Stimulated activated CD8-positive, alpha-beta memory T cell treated with anti-CD3 and anti-CD28 coated beads, Interleukin-2, amount 100 ng/mL, for 1 hour (primary cell): ENCODE measurements around the gene AKAP7.
"Not testable (repeated sequence)": the region's sequence is repeated elsewhere in the genome, so short reads cannot be mapped to it uniquely, and the experiment has no call there.

ENCODE experiments used
- DNase-seq, 2 donors: peaks; one replicate each; pipeline ENCODE4 v3.0.0-alpha.2; 2020; ENCODE audit warnings: low read depth in 2 of 2

The AKAP7 gene

DNA sequence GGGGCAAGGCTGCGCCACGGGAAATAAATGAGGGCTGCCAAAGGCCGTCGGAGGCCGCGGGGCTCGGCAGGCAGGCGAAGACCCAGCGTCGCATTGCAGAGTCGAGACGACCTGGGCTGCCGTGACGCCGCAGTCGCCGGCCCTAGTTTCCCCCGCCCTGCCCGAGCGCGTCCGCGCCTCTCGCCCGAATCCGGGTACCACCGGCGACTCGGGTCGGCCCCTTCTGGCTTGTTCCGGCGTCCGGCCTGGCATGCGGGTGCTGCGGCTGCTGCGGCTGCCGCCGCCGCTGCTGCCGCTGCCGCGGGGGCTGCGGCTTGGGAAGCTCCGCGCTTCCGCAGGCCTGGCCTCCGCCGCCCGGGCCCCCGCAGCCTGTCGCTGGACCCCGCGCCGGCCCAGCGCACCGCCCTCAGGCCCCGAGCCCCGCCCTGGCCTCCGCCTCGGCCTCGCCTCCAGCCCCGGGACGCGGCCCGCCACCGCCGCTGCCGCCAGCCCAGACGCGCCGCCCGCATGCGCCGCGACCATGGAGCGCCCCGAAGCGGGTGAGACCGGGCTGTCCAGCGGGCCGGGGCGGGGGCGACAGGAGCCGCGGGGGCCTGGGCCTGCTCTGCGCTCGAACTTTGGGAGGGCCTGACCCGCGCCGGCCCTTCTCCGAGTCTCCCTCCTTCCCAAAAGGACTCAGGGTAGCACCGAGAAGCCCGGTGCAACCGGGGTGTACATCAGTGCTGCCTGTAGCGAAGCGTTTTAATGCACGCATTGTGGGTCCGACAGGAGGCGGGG, at the start of gene AKAP7:
AKAP7 (plus strand) TSS at position 224 of the 777 bp plus-strand sequence; CDS start at position 521, 297 bp downstream.
- DNase-seq, result peak; percentile 14 to 27

DNA sequence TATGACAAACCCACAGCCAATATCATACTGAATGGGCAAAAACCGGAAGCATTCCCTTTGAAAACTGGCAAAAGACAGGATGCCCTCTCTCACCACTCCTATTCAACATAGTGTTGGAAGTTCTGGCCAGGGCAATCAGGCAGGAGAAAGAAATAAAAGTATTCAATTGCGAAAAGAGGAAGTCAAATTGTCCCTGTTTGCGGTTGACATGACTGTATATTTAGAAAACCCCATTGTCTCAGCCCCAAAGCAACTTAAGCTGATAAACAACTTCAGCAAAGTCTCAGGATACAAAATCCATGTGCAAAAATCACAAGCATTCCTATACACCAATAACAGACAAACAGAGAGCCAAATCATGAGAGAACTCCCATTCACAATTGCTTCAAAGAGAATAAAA, 44.9 kb upstream of the AKAP7 start:
- not testable (repeated sequence) for DNase-seq

DNA sequence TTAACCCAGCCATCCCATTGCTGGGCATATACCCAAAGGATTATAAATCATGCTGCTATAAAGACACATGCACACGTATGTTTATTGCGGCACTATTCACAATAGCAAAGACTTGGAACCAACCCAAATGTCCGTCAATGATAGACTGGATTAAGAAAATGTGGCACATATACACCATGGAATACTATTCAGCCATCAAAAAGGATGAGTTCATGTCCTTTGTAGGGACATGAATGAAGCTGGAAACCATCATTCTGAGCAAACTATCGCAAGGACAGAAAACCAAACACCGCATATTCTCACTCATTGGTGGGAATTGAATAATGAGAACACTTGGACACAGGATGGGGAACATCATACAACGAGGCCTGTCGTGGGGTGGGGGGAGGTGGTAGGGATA, 43.3 kb upstream of the AKAP7 start:
- not testable (repeated sequence) for DNase-seq

DNA sequence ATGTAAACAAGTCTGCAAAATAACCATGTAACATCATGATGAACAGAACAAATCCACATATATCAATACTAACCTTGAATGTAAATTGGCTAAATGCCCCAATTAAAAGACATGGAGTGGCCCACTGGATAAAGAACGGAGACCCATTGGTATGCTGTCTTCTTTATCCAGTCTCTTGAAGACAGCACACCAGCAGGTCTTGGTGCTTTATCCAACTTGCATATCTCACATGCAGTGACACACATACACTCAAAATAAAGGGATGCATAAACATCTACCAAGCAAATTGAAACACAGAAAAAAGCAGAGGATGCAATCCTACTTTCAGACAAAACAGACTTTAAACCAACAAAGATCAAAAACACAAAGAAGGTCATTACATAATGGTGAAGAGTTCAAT, 41.9 kb upstream of the AKAP7 start:
- no peak for DNase-seq

DNA sequence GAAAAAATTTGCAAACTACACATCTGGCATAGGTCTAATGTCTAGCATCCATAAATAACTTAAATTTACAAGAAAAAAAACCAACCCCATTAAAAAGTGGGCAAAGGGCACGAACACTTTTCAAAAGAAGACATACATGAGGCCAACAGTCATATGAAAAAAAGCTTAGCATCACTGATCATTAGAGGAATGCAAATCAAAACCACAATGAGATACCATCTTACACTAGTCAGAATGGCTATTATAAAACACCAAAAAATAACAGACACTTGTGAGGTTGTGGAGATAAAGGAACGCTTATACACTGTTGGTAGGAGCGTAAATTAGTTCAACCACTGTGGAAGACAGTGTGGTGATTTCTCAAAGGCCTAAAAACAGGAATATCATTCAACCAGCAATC, 38.5 kb upstream of the AKAP7 start:
- no peak for DNase-seq

DNA sequence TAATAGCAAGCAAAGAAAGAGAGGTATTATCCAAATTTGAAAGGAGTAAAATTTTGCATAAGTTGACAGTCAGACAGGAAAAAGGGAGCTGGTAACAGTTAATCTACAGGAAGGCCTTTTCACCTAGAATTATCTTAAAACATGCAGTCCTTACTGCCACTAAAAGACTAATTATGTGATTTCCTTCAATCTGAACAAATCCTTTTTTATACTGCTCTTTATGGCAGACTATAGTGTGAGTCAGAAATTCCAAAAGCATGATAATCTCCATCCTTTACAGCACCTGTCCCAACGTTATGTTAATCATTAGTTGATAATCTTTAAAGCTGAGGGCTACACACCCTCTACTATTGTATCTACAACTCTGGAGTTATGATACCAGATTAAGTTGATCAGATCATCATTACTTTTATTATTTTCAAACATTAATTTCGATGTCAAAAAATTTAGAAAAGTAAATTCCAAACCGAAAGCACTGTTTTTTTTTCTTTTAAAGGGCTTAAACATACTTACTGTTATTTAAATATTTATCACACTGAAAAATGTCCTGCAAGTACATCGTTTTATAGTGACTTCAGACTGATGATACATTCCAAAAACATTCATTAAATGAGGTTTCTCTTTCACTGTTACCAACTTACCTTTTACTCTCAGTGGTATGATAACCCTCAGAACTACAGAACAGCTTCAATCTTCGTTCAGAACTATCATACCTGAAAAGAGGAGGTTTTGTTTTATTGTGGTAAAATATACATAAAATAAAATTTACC, 33.2 kb upstream of the AKAP7 start:
- DNase-seq, result no peak

DNA sequence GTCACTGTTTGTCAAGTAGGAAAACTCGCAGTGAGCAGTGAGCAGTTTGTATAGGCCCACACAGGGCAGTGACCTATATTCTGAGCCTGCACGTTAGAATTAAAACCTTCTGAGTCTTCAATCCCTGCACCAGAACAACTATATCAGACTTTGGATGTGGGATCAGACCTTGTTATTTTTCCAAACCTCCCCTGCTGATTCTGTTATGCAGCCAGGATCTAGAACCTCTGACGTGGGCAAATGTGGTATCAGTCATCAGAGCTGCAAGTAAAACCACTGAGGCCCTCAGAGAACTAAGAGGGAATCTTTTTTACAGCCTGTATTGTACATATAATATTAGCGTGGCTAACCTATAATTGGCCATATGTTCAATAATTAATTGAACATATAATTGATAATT, 32.0 kb upstream of the AKAP7 start:
- DNase-seq, result no peak

DNA sequence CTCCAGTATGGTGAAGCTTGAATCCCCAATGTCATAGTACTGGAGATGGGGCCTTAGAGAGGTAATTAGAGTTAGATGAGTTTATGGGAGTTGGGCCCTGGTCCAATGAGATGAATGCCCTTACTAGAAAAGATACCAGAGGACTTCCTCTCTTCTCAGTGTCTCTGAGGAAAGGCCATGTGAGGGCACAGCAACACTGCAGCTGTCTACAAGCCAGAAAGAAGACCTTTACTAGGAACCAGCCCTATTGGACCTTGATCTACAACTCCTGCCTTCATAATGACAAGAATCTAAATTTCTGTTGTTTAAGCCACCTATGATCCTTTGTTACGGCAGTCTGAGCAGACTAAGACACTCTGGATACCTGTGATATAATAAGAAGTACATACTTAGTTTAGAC, 31.4 kb upstream of the AKAP7 start:
- no peak for DNase-seq

DNA sequence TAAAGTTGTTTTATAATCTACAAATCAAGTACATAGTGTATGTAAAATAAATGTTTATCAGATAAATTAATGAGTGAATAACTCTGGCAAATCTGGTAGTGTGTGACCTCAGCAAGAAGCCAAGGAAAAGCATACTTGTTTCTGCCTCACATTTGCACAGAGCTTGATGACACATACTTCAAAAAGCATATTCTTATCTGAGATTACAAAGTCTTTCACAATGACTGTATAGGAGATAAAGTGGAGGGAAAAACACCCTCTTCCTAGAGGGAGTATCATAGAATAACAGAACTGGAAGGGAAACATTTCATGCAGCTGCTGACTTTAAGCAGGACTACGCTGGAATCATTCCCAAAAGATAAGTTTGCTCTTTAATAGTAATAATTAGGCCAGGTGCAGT, 28.1 kb upstream of the AKAP7 start:
- DNase-seq, result no peak

DNA sequence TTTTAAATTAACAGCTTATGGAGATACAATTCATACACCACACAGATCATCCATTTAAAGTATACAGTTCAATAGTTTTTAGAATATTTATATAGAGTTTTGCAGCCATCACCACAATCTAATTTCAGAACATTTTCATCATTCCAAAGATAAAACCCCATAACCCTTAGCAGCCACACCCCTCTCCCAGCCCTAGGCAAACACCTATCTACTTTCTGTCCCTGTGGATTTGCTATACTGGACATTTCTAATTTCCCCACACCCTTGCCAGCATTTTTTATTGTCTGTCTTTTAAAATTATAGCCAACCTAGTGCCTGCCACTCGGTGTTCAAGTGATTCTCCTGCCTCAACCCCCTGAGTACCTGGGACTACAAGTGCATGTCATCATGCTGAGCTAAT, 23.0 kb upstream of the AKAP7 start:
- no peak for DNase-seq

DNA sequence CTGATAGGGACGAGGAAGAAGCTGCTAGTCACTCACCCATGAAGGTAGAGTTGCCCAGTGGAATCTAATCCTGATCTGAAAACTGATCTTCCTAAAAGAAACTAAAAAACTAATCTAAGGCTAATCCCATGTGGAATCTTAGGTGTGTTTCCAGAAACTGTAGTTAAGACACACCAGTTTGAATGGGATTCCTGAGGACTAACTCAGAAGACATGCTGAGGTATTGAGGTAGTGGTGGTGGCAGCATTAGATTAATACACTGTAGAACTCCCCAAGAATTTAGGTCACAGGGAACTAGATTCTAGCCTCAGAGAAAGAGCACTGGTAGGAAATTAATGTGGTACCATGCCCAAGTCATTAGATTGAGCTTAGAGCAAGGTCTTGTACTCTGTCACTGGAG, 19.6 kb upstream of the AKAP7 start:
- DNase-seq, result no peak

DNA sequence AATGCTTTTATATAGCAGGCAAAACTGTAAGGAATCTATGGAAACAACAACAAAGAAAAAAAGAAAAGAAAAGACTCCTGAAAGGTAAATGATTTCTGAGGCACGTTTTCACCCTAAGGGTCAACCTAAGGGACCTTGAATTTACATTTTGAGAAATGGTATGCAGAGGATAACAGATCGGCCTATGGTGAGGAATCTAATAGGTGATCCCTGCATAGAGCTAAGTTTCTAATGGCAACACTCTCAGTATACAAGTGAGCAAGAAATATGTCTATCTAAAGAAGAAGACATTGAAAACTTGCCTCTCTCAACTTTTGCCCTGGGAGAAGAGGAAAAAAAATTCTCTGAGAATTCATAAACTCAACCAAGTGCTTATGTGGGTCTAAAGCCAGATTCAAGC, 18.9 kb upstream of the AKAP7 start:
- DNase-seq, result no peak

DNA sequence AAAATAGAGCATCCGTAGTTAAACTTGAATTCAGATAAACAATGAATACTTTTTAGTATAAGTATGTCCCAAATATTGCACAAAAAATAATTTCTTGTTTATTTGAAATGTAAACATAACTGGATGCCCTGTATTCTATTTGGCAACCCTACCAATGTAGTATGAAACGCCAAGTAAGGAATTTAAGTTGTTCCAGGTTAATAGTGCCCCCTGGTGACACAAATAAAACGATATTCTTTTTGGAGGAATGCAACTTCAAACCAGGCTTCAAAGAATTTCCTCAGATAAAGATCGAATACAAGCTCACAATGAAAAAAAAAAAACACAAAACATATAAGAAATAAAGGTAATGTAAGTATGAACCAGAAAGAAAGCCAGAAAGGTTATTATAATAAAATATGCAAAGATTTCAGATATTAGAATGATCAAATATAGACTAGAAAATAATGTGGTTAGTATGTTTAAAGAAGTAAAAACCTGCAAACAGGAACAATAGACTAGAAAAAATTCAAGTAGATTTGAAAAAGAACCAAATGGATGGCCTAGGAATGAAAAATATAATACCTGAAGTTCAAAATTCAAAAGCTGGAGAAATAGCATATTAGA, 18.4 kb upstream of the AKAP7 start:
- DNase-seq, result no peak

DNA sequence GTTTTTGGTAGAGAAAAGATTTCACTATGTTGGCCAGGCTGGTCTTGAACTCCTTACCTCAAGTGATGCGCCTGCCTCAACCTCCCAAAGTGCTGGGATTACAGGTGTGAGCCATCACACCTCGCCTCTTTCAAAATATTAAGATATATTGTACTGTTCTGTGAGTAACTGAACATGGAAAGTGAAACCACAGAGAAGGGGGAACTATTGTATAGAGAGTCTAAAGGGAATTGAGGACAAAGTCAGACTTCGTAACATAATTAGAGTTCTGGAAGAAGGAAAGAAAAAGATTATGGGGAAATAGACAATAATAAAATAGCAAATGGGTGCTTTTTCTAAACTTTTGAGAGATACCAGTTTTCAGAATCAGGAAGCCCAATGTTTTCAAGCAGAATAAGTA, 17.4 kb upstream of the AKAP7 start:
- no peak for DNase-seq

DNA sequence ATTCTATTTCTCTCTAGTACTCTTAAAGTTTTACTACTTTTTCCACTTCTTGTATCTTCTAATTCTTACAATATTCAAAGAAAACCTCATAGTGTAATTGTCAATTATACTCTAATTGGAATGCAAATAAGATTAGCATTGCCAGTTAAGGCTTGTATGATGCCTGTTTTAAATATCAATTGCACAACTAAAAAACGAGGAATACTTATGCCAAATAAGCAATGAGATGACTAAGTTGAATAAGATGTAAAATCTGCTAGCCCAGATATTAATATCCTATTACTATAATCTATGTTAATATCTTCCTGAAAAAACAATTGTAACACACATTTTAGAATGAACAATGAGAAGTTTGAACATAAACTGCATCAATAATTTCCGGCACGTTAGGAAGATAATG, 13.3 kb upstream of the AKAP7 start:
- no peak for DNase-seq

DNA sequence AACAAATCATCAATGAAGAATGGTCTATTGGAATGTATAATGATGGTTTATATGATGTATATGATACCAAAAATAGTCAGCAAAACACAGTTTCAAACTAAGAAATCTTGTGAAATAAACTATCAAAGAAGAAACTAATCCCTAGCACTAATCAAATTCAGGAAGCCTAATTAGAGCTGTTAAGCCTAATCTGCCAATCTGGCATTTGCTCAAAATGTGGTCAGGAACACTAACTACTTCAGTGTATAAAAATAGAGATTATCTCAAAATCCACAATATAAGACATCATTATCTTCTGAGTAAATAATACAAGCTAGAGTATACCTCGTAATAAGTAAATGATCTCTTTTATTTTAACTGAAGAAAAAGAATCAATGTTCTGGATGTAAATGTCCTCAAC, 12.8 kb upstream of the AKAP7 start:
- DNase-seq, result no peak

DNA sequence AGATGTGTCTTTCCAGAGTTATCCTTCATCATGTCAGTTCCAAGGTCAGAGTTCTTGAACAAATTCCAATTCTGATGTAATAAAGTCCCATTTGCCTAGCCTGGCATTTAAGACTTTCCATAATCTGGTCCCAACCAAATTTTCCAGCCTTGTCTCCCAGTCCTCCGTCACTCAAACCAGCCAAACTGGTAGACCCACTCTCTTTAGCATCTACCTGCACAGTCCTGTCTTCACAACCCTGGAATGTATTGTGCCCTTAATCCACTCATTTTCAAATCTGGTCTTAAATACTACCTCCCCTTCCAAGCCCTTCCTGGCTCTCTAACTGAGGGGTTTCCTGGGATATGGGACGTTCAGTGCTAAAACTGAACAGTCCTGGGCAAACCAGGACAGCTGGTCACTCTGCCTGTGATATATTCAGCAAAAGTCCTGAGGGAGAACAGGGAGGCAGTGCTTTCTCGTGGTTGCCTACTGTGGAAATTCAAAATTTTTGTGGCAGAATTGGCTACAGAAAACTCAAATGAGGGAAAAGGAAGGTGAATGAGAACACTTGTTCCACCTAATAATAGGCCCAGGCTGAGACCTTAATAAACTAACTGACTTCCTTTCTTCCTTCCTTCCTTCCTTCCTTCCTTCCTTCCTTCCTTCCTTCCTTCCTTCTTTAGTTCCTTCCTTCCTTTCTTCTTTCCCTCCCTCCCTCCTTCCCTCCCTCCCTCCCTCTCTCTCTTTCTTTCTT, 10.8 kb upstream of the AKAP7 start:
- no peak for DNase-seq

DNA sequence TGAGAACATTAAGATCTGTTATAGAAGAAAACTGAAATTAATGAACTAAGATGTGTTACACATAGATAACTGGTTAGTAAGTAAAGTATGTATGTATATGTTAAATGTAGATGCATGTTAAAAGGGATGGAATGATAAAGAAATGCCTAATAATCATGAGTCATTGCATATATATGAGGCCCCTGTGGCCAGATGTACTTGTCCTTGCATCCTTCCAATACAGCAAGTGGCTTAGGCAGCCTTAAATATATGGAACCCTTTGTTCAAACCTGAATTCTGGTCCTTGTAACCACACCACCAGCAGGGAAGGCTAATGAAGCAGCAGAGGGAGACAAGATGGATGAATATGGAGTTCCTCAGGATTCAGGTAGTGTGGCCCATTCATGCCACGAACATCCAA, 9.8 kb upstream of the AKAP7 start:
- no peak for DNase-seq

DNA sequence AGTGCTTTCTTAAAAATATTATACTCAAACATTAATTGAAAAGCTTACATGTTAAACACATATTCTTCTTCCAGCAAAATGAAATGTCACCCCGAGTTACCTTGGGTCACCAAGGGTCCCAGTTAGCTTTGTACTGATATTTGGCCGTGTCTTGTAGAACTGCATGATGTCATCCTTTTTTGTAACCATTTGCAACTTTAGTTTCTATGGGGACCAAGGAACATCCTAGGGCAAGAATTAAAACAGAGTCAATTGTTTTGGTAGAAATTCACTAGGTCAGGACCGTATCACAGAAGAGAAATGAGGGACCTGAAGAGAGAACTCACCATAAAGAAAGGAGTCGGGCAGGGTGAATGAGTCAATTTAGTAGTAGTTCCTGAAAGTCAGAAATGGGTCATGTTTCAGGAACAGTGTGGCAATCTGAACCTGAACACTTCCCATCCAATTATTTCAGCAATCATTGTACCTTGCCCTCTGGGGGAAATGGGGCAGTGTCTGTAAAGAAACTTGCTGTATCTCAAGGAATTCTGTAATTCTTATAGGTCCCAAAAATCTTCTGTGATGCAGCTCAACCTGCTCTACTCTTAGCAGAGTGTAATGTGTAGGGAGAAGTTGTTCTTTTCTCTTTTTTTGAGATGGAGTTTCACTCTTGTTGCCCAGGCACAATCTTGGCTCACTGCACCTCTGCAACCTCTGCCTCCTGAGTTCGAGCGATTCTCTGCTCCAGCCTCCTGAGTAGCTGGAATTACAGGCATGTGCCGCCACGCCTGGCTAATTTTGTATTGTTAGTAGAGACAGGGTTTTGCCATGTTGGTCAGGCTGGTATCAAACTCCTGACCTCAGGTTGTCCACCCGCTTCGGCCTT, 5.3 kb upstream of the AKAP7 start:
- DNase-seq, result no peak

DNA sequence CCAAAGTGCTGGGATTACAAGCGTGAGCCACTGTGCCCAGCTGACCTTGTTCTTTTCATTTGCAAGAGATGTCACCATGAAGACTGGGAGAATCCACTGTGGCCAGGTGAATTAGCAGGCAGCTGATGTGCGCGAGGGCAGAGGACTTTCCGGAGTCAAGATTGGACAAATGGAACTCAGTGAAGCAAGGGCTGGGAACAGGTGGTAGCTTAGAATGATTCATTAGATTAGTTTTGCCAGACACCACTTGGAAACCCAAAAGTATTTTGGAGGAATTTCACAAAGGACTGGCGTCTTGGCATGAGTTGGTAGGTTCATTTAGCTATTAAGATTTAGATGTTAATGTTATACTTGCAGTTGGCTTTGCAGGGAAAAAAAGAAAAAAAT, 4.7 kb upstream of the AKAP7 start:
- DNase-seq, result no peak

DNA sequence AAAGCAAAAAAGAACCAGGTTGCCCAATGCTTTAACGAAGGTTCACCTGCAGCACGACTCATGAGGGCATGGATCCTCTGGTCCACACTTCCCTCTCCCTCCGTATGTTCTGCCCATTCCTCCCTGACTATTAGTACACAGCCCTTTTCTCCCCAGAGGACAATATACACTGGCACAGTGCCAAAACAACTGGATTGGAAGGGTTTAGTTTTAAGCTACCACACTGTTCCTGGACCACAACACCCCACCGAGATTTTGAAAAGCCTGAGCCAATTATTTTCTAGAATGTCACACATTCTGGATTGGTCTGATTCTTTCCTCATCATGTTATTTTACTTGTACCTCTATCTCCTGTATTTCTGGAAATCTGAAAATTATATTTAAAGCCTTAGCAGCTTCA, 2.9 kb upstream of the AKAP7 start:
- DNase-seq, result no peak
